ENCODE results near the gene HOXA7. TPM values are rescaled to one million over a fixed set of nuclear protein-coding genes. Genes with fewer than 3 reads are reported as not detected.

Gene HOXA7
- total and polyA plus RNA-seq, 2 of the 8 experiments (the other 6 are each of a cell fraction or from before 2014, with no cell fraction given), result 0.03 TPM; not detected in 1

DNA sequence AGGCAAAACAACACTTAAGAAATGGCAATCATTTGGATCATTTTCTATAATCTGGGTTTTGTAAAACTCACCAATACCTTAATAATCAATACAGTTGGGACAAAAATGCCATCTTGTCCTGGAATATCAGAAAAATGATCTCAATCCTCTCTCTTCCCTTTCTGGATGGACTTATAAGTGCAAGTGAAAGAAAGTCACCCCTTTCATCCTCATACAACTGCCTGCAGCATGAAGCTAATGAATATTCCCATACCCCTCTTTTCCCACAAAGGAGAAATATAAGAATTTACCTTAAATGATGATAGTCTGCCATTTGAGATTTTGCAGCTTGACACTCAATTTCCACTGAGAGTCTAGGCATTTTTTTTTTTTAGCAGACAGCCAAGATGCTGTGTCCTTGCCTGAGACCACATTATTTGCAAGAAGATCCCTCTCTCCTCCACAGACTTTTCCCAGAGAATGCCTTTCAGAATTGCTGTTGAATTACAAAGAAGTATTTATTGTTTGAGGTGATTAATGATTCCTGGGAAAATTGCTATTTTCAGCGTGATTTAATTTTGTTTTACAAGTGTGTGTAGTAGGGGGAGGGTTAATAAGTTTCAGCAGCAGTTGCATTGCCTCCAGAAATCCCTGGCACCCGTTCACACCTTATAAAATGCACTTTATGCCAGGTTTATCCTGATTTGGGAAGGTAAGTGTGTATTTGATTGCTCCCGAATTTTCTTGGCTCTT is 29.7 kb downstream of the HOXA7 start (continued):
- TF ChIP-seq NANOG (IDR thresholded peaks at IDR 0.05; ENCODE audit: insufficient read depth, low read depth, low read length, poor library complexity, severe bottlenecking) (no peak), YY1 (IDR thresholded peaks at IDR 0.05; ENCODE audit: low read depth, low read length) (no peak), ZNF274 (IDR thresholded peaks at IDR 0.05; ENCODE audit: borderline replicate concordance, extremely low read depth, low read length) (no peak), SIN3A (conservative IDR thresholded peaks at IDR 0.05 in 1 of 2, IDR thresholded peaks at IDR 0.05 in 1 of 2; ENCODE audit: low read depth in 1 of 2, low read length in 2 of 2) (no peak)

All from H1 (cell line).